Measurements from ENCODE around the gene PGAP2.

- no peak for TF ChIP-seq CTCF (IDR thresholded peaks at IDR 0.05)
- TF ChIP-seq POLR2AphosphoS5 (IDR thresholded peaks at IDR 0.05), result no peak
- no peak for TF ChIP-seq EP300 (IDR thresholded peaks at IDR 0.05)
Measured at GRCh38 chr11:3838504-3838903, 30.1 kb downstream of the PGAP2 start.

Data from suprapubic skin (tissue), 4 donors.